Measurements from ENCODE around the gene IDH3G. TPM values are rescaled to one million over a fixed set of nuclear protein-coding genes. Genes with fewer than 3 reads are reported as not detected.

The IDH3G gene
- total RNA-seq (2022; extraction: Qiagen RNA extraction) = 51.1 to 66.0 TPM (median 64.4 TPM) in 5 replicates

DNA sequence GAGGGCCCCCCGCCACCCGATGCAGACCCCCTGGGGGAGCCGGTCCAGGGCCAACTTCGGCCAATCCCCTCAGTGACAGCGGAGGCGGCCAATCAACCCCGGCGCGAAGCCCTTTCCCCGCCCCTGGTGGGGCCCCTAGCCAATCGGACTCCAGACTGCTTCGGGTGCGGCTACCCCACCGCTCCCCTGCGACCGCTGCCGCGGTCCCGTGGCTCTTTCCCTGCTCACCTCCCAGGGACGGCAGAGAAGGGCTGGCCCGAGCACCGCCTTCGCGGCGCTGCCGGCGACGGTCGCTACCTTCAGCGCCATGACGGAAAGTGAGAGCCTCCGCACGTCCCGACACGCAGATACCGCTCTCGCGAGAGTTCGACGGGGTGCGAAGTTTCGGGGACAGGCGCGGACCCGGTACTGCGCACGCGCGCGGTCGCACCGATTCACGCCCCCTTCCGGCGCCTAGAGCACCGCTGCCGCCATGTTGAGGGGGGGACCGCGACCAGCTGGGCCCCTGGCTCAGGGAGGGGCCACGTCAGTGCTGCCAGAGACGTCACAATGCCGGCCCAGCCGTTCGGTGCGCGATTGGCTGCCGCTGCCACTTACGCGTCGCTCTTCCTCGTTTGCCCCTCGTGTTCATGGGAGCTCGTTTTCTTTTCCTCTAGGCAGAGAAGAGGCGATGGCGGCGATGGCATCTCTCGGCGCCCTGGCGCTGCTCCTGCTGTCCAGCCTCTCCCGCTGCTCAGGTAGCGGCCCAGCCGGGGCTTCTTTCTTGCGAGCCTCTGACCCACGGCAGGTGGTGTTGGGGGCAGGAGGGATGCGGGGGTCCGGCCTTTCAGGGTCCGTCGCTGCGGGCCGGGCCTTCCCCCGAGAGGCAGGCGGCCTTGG lies at the start of gene IDH3G, which contains the start of gene SSR4:
TSS of gene IDH3G (minus strand) at position 358 of the 879 bp plus-strand sequence. CDS start at position 309, 49 bp downstream.
TSS of gene SSR4 (plus strand) at position 651 of the 879 bp plus-strand sequence. CDS start at position 671, 20 bp downstream.

GRCh38 chrX:153829799-153830639 lies 35.8 kb upstream of the IDH3G start, which contains the start of gene PDZD4:
Gene PDZD4, minus strand, starts transcription at chrX:153830544. Its CDS starts 246 bp downstream, at chrX:153830298.

DNA sequence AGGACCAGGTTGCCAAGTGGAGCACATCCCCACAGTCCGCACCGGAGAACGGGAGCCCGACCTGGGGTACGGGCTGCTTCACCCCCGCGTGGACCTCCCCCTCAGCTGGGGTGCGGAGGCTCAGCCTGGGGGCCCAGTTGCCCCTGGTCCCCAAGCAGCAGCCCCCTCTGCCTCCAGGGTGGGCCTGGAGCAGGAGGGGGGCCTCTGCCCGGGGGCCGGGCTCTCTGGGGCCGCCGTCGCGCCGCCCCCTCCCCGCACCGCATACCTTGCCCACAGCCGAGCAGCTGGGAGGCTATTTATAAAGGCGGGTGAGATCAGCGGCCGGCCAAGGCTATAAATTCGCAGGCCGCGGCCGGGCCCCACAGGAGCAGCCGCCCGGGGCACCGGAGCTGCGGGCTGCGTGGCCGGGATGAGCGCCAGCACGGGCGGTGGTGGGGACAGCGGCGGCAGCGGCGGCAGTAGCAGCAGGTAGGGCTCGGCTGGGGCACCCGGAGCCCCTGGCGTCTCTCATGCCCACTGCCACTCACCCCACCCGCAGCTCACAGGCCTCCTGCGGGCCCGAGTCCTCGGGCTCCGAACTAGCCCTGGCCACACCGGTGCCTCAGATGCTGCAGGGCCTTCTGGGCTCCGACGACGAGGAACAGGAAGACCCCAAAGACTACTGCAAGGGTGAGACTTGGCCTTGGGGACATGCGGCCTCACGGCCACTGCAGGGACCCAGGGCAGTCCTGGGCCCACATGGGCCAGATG lies 13.3 kb downstream of the IDH3G start, which contains the start of gene SRPK3:
TSS of gene SRPK3 (plus strand) at position 364 of the 750 bp plus-strand sequence. CDS start at position 410, 46 bp downstream.

GRCh38 chrX:153763989-153764755 lies 30.0 kb downstream of the IDH3G start, which contains the start of gene PLXNB3:
Gene PLXNB3, plus strand, starts transcription at chrX:153764249. Its CDS starts 1,287 bp downstream, at chrX:153765536.

Other genes starting within 250 kb of the IDH3G start
- gene CCNQ, start 195.2 kb downstream of the IDH3G start, total RNA-seq (2022; extraction: Qiagen RNA extraction) = 40.3 to 64.4 TPM (median 60.1 TPM) in 5 replicates
- 1.0 to 2.0 TPM (median 1.3 TPM) in 5 replicates for gene DUSP9, start 147.2 kb downstream of the IDH3G start, total RNA-seq (2022; extraction: Qiagen RNA extraction)
- gene PNCK, start 120.6 kb downstream of the IDH3G start, total RNA-seq (2022; extraction: Qiagen RNA extraction) = 0.07 to 0.41 TPM (median 0.18 TPM) in 5 replicates
- 9.1 to 15.3 TPM (median 12.7 TPM) in 5 replicates for gene SLC6A8, start 106.4 kb downstream of the IDH3G start, total RNA-seq (2022; extraction: Qiagen RNA extraction)
- 339 to 415 TPM (median 357 TPM) in 5 replicates for gene BCAP31, start 70.0 kb downstream of the IDH3G start, total RNA-seq (2022; extraction: Qiagen RNA extraction)
- 2.6 to 4.7 TPM (median 4.2 TPM) in 5 replicates for gene ABCD1, start 69.5 kb downstream of the IDH3G start, total RNA-seq (2022; extraction: Qiagen RNA extraction)
- 1.8 to 4.1 TPM (median 3.0 TPM) in 5 replicates for gene PLXNB3, start 30.1 kb downstream of the IDH3G start, total RNA-seq (2022; extraction: Qiagen RNA extraction)
- gene SRPK3, start 13.3 kb downstream of the IDH3G start, total RNA-seq (2022; extraction: Qiagen RNA extraction) = 0.03 to 0.06 TPM (median 0.05 TPM) in 5 replicates
- 328 to 374 TPM (median 349 TPM) in 5 replicates for gene SSR4, start 293 bp upstream of the IDH3G start, total RNA-seq (2022; extraction: Qiagen RNA extraction)
- 2.9 to 4.0 TPM (median 3.4 TPM) in 5 replicates for gene PDZD4, start 36.2 kb upstream of the IDH3G start, total RNA-seq (2022; extraction: Qiagen RNA extraction)
- gene L1CAM, start 91.8 kb upstream of the IDH3G start, total RNA-seq (2022; extraction: Qiagen RNA extraction) = 18.1 to 23.9 TPM (median 20.8 TPM) in 5 replicates
- 0.05 TPM in 1 of 5 replicates, not detected in the others for gene AVPR2, start 110.3 kb upstream of the IDH3G start, total RNA-seq (2022; extraction: Qiagen RNA extraction)
- 0.82 to 2.5 TPM (median 2.0 TPM) in 5 replicates for gene ARHGAP4, start 131.9 kb upstream of the IDH3G start, total RNA-seq (2022; extraction: Qiagen RNA extraction)
- 200 to 245 TPM (median 214 TPM) in 5 replicates for gene NAA10, start 140.7 kb upstream of the IDH3G start, total RNA-seq (2022; extraction: Qiagen RNA extraction)
- 0.09 to 0.20 TPM (median 0.09 TPM) in 3 of 5 replicates, not detected in the others for gene RENBP, start 150.3 kb upstream of the IDH3G start, total RNA-seq (2022; extraction: Qiagen RNA extraction)
- 26.9 to 48.8 TPM (median 47.9 TPM) in 5 replicates for gene HCFC1, start 177.4 kb upstream of the IDH3G start, total RNA-seq (2022; extraction: Qiagen RNA extraction)
- 4.0 to 6.5 TPM (median 4.7 TPM) in 5 replicates for gene TMEM187, start 178.4 kb upstream of the IDH3G start, total RNA-seq (2022; extraction: Qiagen RNA extraction)
- gene IRAK1, start 225.5 kb upstream of the IDH3G start, total RNA-seq (2022; extraction: Qiagen RNA extraction) = 184 to 233 TPM (median 221 TPM) in 5 replicates

Measured in A549 treated with dexamethasone at 1 μM for 4 hours (cell line).